HepG2 (cell line): ENCODE results near the gene TRPC3. TPM values are rescaled to one million over a fixed set of nuclear protein-coding genes. Genes with fewer than 3 reads are reported as not detected.

Experiments
- ATAC-seq: fragments of 200-7000 bp; cut with Tn5 transposase; 3 replicates; pipeline ENCODE4 v1.9.1; 2020; ENCODE audit warnings: mild to moderate bottlenecking, moderate library complexity
- BruUV-seq: library from RNA; stranded (reverse); fragments of 400-500 nt; replicated peaks from 2 replicates; lab custom pipeline; 2021; lab: Mats Ljungman, UMichigan
- CTCF ChIA-PET: fragments of 300-600 bp; formaldehyde crosslinking; extraction: SDS; loops from one replicate; lab custom pipeline; 2021; ENCODE audit warnings: low total read pairs, inconsistent platforms, low intra/inter-chr PET ratio; lab: Yijun Ruan, JAX
- POLR2A ChIA-PET: fragments of 350-600 bp; sonication (Branson Sonifier 250); formaldehyde crosslinking; loops from one replicate; lab custom pipeline; 2020; ENCODE audit warnings: antibody characterized with exemption, inconsistent platforms; lab: Yijun Ruan, JAX
- DNase-seq: peaks from one replicate; pipeline ENCODE4 v3.0.0-alpha.2; 2015; ENCODE audit warnings: low spot score
- FAIRE-seq: peaks from 3 replicates; lab custom pipeline; 2011; peaks lifted over from hg19 to GRCh38; lab: Jason Lieb, UNC
- H2AFZ ChIP-seq: one replicate; pipeline ENCODE4 v1.6.1; 2011; ENCODE audit warnings: low read length, inconsistent platforms
- H3K27ac ChIP-seq: fragments of 300-600 bp; 3 replicates; pipeline ENCODE4 v1.8.0; 2011; ENCODE audit warnings: mixed run types, mild to moderate bottlenecking, mixed read lengths, low read length, inconsistent platforms; ENCODE audit not compliant: insufficient read depth; ENCODE audit errors: extremely low read length
- H3K27me3 ChIP-seq, 2 experiments: fragments of 200-600 bp in 1 of 2; 2 replicates in 1 of 2; 3 replicates in 1 of 2; pipeline versions ENCODE4 v1.6.0 to v1.8.0; 2011; ENCODE audit warnings: low read length in 2 of 2, mild to moderate bottlenecking in 2 of 2, moderate library complexity in 2 of 2, inconsistent platforms in 1 of 2; ENCODE audit not compliant: insufficient read depth in 2 of 2, control insufficient read depth in 1 of 2
- H3K36me3 ChIP-seq, 2 experiments: fragments of 200-600 bp in 1 of 2; replicated peaks in 1 of 2; 2 replicates in 1 of 2; 3 replicates in 1 of 2; pipeline versions ENCODE4 v1.5.1 to v1.8.0; 2011; ENCODE audit warnings: low read length in 2 of 2, inconsistent platforms in 1 of 2; ENCODE audit not compliant: insufficient read depth in 2 of 2, control insufficient read depth in 1 of 2
- H3K4me1 ChIP-seq: 2 replicates; pipeline ENCODE4 v1.5.1; 2012; ENCODE audit warnings: low read length, inconsistent platforms; ENCODE audit not compliant: insufficient read depth
- H3K4me2 ChIP-seq: 2 replicates; pipeline ENCODE4 v1.6.0; 2011; ENCODE audit warnings: low read depth, low read length, inconsistent platforms
- H3K4me3 ChIP-seq, 3 experiments: fragments of 200-600 bp in 1 of 3; sonication (generic), shearing (Covaris generic) in 1 of 3; replicated peaks in 1 of 3; 2 replicates each; pipeline ENCODE4 v1.5.1; 2011 to 2016; ENCODE audit warnings: low read length in 3 of 3, inconsistent platforms in 2 of 3, low read depth in 2 of 3, mild to moderate bottlenecking in 2 of 3, control low read depth in 1 of 3, mixed read lengths in 1 of 3; ENCODE audit not compliant: insufficient read depth in 1 of 3
- H3K79me2 ChIP-seq: one replicate; pipeline ENCODE4 v1.6.1; 2011; ENCODE audit warnings: low read length, inconsistent platforms; ENCODE audit not compliant: insufficient read depth
- H3K9ac ChIP-seq: 2 replicates; pipeline ENCODE4 v1.6.0; 2011; ENCODE audit warnings: mild to moderate bottlenecking, low read depth, low read length, inconsistent platforms; ENCODE audit not compliant: insufficient read depth
- H3K9me3 ChIP-seq: 2 replicates; pipeline ENCODE4 v1.5.1; 2012; ENCODE audit warnings: mild to moderate bottlenecking, low read length
- H4K20me1 ChIP-seq: 2 replicates; pipeline ENCODE4 v1.6.0; 2011; ENCODE audit warnings: inconsistent platforms, mild to moderate bottlenecking, low read length, moderate library complexity; ENCODE audit not compliant: insufficient read depth
- E2F5 ChIP-seq: sonication (generic); formaldehyde crosslinking; conservative IDR thresholded peaks from 2 replicates; pipeline ENCODE4 v1.4.0; 2020; ENCODE audit warnings: missing genetic modification reagents
- HMGA1 ChIP-seq: sonication (generic); formaldehyde crosslinking; conservative IDR thresholded peaks from 2 replicates; pipeline ENCODE4 v1.4.0; 2020; ENCODE audit warnings: missing genetic modification reagents
- PBX2 ChIP-seq: IDR thresholded peaks from 2 replicates; pipeline ENCODE4 v1.6.1; 2016; ENCODE audit warnings: control low read depth
- SP140L ChIP-seq: sonication (generic); formaldehyde crosslinking; IDR thresholded peaks from 2 replicates; pipeline ENCODE4 v1.4.0; 2020; ENCODE audit warnings: missing genetic modification reagents, borderline replicate concordance
- ZNF329 ChIP-seq: sonication (generic); formaldehyde crosslinking; IDR thresholded peaks from 2 replicates; pipeline ENCODE4 v1.9.0; 2021; ENCODE audit warnings: low read depth, mild to moderate bottlenecking, missing genetic modification reagents
- ZNF432 ChIP-seq: sonication (generic); formaldehyde crosslinking; IDR thresholded peaks from 2 replicates; pipeline ENCODE4 v1.5.0; 2020; ENCODE audit warnings: missing genetic modification reagents, mild to moderate bottlenecking, borderline replicate concordance
- ZNF496 ChIP-seq: sonication (generic); formaldehyde crosslinking; IDR thresholded peaks from 2 replicates; pipeline ENCODE4 v1.8.1; 2023; ENCODE audit warnings: mild to moderate bottlenecking, moderate library complexity, missing genetic modification reagents; ENCODE audit not compliant: insufficient replicate concordance
- ZNF557 ChIP-seq: sonication (generic); formaldehyde crosslinking; IDR thresholded peaks from 2 replicates; pipeline ENCODE4 v1.4.0; 2020; ENCODE audit warnings: missing genetic modification reagents
- ZNF567 ChIP-seq: sonication (generic); formaldehyde crosslinking; IDR thresholded peaks from 2 replicates; pipeline ENCODE4 v1.8.1; 2023; ENCODE audit warnings: mild to moderate bottlenecking, missing genetic modification reagents, borderline replicate concordance
- ZNF605 ChIP-seq: sonication (generic); formaldehyde crosslinking; IDR thresholded peaks from 2 replicates; pipeline ENCODE4 v1.8.0; 2022; ENCODE audit warnings: mild to moderate bottlenecking, missing genetic modification reagents
- WGBS: methylation state at CpG from one replicate; pipeline ENCODE4 v1.1.6; 2017; ENCODE audit warnings: low lambda C conversion rate; 5-methylcytosine and 5-hydroxymethylcytosine counted together
- in situ Hi-C: cut with HindIII; loops from 2 replicates; pipeline ENCODE4 v1.10.0; 2017; ENCODE audit warnings: low pct_unique_long_range_greater_than_20kb; ENCODE audit not compliant: extremely low pct_ligation_motif_present
- intact Hi-C: fragments of 100-400 bp; cut with micrococcal nuclease; formaldehyde crosslinking; loops from one replicate; pipeline ENCODE4 v1.10.0; 2022; ENCODE audit not compliant: unreplicated experiment
- polyA plus RNA-seq, 8 experiments: library from polyadenylated mRNA; depleted of rRNA in 3 of 8; stranded (reverse) in 7 of 8; unstranded in 1 of 8; fragments of >200 nt; fragmentation: Illumina TruSeq in 4 of 8; extraction: Trizol in 4 of 8; gene quantifications; 2 replicates each; pipeline versions ENCODE4 v1.2.1 to v1.2.3, GENCODE V29; 2011 to 2016; ENCODE audit warnings: low read depth in 4 of 8, missing spikeins in 1 of 8, mixed read lengths in 1 of 8; ENCODE audit not compliant: insufficient read depth in 1 of 8
- total RNA-seq, 5 experiments: library from RNA; depleted of rRNA; stranded (reverse); fragments of >200 nt; fragmentation: Illumina TruSeq; extraction: Trizol; gene quantifications; 2 replicates each; pipeline ENCODE4 v1.2.3, GENCODE V29; 2016; ENCODE audit warnings: low read depth in 1 of 5
- TF ChIP-seq, protein P1 (sequence below): sonication (generic); formaldehyde crosslinking; IDR thresholded peaks from 2 replicates; pipeline ENCODE4 v1.5.0; 2020; ENCODE audit warnings: missing genetic modification reagents

Gene TRPC3
- total and polyA plus RNA-seq, 2 of the 13 experiments (the other 11 are each of a cell fraction or from before 2014, with no cell fraction given), result not detected

GRCh38 chr4:121875652-121876051 is 76.2 kb downstream of the TRPC3 start:
- CTCF ChIA-PET, result no interaction called here
- POLR2A ChIA-PET, result no interaction called here
- no peak for DNase-seq
- no peak overlapping the region for H3K4me3 ChIP-seq
- H3K27me3 ChIP-seq, result no peaks in the 10 kb centered on the region
- H3K9me3 ChIP-seq, result no peaks in the 10 kb centered on the region
- intact Hi-C loops, result no loop called here
- no TSS peak for BruUV-seq
- no peak for TF ChIP-seq ZNF329 (CRISPR knock-in tag)
- TF ChIP-seq ZNF605, result no peak
- TF ChIP-seq HMGA1 (CRISPR knock-in tag), result no peak
- no peak for TF ChIP-seq E2F5 (CRISPR knock-in tag)
- TF ChIP-seq SP140L (CRISPR knock-in tag), result no peak
- TF ChIP-seq PBX2 (CRISPR knock-in tag), result no peak
- TF ChIP-seq ZNF432, result no peak
- TF ChIP-seq, protein P1, sequence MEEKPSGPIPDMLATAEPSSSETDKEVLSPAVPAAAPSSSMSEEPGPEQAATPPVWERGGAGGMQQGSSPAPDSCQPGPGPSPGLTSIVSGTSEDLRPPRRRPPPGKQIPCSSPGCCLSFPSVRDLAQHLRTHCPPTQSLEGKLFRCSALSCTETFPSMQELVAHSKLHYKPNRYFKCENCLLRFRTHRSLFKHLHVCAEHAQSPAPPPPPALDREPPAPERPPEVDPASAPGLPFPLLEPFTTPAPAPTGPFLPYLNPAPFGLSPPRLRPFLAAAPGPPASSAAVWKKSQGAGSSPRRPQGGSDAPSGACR (CRISPR knock-in tag), result no peak
- TF ChIP-seq ZNF567, result no peak
- no peak for TF ChIP-seq ZNF496 (CRISPR knock-in tag)
- TF ChIP-seq ZNF557 (CRISPR knock-in tag), result no peak
- no peak overlapping the region for H2AFZ ChIP-seq
- peaks cover 5% of the 10 kb centered on the region; the same call in 1 of the 2 replicates for H3K4me1 ChIP-seq
- H3K27ac ChIP-seq, result no peak overlapping the region
- H3K79me2 ChIP-seq, result no peaks in the 10 kb centered on the region
- no peak overlapping the region for H3K9ac ChIP-seq
- H3K36me3 ChIP-seq, result no peaks in the 10 kb centered on the region
- in situ Hi-C loops, result no loop called here
- WGBS, result 45% methylated on average over 2 of the region's 2 CpGs
- no peak for ATAC-seq
- H4K20me1 ChIP-seq, result no peaks in the 10 kb centered on the region
- no peak for FAIRE-seq
- H3K4me2 ChIP-seq, result no peak overlapping the region
